IPS DF 19.7 (cell line): ENCODE results near the gene COMMD10.

ENCODE experiments used
- DNase-seq: peaks from one replicate; pipeline ENCODE4 v3.0.0-alpha.2; 2013; ENCODE audit warnings: low read depth, low spot score

The COMMD10 gene

DNA sequence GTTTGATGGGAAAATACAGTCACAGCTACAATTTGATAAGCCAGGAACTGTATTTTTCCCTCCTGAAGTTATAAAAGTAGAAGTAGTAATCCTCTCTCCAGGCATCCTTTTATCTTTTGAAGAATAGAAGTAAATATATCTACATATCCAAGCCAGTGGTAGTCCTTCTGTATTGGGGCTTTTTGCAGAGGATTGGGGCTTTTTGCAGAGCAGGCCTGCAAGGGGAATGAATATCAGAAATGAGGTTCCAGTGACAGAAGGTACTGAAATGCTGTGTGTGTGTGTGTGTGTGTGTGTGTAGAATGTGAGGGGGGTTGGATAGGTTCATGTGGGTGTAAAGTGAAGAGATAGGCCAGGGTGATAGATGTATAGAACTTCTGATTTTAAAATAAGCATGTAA lies 127.4 kb downstream of the COMMD10 start:
- DNase-seq = no peak

DNA sequence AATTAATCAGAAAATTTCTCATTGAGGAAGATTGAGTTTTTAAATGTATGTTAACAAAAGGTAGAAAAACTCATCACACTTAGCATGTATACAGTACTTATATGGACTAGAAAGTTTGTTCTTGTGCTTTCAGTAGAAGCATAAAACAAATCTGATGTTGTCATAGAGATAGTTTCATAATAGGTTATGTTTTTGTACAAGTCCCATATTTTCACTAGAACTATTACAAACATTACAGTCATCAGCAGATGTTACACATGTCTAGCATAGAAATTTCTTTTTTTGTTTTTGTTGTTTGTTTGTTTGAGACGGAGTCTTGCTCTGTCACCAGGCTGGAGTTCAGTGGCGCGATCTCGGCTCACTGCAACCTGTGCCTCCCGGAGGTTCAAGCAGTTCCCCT lies 131.4 kb downstream of the COMMD10 start:
- no peak for DNase-seq

DNA sequence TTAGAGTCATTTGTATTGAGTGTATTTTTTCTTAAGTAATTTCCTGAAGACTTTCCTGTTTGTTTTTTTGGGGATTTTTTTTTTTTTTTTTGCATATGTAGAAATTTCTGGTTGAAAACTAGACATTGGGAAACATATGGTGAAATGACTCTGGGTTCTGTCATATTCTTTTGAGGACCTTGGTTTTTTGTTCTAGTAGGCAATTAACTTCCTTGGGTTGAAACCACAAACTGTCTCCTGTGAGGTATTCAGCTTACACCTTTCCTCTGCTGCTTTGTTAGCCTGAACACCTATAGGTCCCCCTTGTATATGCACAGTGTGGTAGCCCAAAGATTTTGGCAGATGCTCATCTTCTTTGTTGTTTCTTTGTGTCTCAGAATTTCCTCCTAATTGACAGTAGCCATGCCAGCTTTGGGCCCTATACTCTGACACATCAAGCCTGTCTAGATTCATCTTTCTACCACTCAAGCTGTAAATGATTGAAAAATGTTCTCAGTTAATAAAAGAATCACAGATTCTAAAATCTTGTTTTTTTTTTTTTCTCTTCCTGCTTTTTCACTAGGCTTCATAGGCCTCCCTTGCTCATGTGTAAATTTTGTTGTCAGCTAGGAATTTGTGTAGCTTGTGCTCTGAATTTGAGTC lies 140.6 kb downstream of the COMMD10 start:
- DNase-seq = no peak

GRCh38 chr5:116229131-116229689 lies 144.4 kb downstream of the COMMD10 start:
- no peak for DNase-seq

DNA sequence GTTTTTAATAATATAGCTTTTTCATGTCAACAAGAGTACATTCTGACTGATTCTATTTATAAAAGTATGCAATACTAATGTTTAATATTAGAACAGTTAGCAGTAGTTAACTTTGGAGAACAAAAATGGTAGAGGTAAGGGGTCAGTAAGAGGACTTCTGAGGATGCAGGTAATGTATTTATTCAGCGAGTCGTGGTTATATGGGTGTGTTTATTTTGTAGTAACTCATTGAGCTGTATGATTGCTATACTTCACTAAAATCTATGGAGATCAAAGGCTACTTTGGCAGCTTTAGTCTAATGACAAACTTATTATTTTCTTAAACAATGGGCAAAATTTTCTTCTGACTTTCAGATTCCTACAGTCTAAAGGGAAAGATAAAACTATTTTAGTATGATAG lies 146.5 kb downstream of the COMMD10 start:
- no peak for DNase-seq

DNA sequence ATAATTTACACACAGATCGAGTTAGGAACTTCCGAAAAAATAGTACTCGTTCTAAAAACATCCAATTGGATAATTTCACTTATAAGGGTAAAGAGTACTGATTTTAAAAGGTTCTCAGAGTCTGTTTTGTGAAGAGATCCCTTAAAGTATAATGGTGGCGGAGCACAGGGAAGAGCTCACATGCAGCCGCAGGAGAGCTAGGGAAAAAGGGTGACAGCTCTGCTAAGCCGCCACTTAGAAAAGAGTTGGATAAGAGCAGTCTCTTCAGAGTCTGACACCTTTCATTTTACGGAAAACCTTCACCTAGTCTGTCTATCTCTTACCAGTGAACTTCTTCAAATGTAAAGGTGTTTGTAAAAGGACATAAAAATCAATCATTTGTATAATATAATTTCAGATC lies 149.9 kb downstream of the COMMD10 start:
- DNase-seq = no peak

GRCh38 chr5:116237917-116238500 lies 153.2 kb downstream of the COMMD10 start:
- DNase-seq = no peak

- no peak for DNase-seq
Observed at GRCh38 chr5:116242343-116242742, 157.5 kb downstream of the COMMD10 start.

DNA sequence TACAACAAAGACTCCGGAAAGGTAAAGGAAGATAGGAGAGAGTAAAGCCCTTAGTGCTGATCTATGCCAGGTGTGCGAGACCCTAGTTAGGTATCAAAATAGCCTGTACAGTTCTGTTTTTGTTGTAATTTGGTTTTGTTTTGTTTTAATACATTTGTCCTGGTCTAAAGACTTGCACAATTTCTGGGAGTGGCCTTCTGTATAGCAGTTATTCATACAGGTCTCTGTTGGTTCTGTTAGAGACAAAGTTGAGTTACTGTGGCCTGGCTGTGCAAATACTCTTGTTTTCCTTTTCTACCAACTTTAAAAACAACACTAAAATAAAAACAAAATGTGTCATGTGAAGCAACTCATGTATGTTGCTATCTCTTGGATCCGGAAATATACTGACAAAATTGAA lies 163.6 kb downstream of the COMMD10 start:
- no peak for DNase-seq

DNA sequence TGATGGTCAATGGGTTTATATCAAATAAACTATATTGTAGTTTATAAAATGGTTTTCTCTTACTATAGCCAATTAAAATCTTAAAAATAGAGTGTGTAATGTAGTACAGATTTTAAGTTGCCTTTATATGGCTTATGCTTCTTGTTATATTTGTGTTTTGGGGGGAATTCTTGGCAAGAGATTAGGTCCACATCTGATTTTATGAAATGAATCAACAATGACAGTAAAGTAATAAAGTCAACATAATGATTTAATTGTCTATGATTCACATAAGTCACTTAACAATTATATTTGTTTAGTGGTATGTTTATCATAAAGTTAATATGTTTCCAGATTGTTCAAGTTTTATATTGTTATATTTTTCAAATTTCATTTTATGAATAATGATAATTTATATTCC lies 164.8 kb downstream of the COMMD10 start:
- no peak for DNase-seq

GRCh38 chr5:116256717-116257116 lies 171.9 kb downstream of the COMMD10 start:
- no peak for DNase-seq

GRCh38 chr5:116265471-116265870 lies 180.6 kb downstream of the COMMD10 start:
- no peak for DNase-seq

- DNase-seq = no peak
Observed at GRCh38 chr5:116271446-116272025, 186.7 kb downstream of the COMMD10 start.

DNA sequence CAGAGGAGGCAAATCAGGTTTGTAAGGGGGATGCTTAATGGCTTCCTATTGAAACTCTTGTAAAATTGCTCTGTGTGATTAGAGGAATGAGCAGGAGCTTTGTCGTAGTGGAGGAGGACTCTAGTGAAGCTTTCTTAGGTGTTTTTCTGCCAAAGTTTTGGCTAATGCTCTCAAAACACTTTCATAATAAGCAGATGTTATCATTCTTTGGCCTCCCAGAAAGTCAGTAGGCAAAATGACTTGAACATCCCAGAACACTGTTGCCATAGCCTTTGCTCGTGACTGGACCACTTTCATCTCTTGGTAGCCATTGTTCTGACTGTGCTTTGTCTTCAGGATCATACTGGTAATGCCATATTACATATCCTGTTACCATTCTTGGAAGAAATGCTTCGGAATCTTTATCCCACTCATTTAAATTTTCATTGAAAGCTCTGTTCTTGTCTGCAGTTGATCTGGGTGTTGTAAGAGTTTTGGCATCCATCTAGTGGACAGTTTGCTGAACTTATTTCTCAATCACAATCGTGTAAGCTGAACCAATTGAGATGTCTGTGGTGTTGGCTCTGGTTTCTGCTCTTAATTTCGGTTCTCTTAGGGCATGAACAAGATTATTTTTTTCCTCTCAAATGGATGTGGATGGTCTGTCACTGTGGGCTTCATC lies 187.6 kb downstream of the COMMD10 start:
- no peak for DNase-seq

DNA sequence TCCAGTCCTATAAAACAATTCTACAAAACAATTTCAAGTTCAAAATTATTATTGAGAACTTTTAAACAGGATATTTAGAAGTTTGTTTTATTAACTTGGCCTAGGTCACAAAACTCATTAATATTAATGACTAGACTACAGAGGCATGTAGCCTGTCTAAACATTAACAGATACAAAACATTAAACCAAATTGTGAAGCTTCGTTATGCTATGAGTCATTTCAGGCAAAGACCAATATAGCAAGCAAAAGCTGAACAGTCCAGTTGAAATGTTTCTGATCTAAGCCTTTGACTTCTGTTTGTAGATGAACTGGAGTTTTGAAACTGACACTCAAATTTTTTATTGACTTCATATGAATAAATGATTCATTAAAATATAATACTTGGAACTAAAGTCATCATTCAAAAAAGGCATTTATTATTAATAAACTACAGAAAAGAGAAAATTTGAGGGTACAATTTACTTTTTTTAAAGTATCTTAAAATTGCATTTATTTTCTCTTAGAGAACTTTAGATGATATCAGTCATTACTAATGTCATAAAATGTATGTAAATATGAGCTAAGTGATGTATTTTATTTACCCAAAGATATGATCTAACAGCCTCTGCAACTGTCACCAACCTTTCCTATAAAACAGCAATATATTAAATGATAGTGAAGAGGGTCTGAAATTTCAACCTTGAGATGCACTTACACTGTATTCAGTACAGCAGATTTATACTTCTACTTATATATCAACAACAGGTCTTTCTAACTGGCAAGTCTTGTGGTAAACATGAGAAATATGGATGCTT lies 188.8 kb downstream of the COMMD10 start:
- no peak for DNase-seq

DNA sequence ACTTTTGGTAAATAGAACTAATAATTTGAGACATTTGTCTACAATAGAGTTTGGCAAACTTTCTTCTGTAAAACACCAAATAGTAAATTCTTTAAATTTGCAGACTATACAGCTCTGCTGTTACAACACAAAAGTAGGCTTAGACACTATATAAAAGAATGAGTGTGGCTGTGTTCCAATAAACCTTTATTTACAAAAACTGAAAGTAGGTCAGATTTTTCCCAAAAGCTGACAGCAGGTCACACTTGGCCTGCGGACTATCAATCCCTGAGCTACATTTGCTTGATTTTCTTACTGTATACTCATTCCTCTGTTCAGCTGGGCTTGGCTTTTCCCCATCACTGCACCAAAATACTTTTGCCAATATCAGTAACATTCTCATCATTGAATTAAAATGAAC lies 189.4 kb downstream of the COMMD10 start:
- no peak for DNase-seq

DNA sequence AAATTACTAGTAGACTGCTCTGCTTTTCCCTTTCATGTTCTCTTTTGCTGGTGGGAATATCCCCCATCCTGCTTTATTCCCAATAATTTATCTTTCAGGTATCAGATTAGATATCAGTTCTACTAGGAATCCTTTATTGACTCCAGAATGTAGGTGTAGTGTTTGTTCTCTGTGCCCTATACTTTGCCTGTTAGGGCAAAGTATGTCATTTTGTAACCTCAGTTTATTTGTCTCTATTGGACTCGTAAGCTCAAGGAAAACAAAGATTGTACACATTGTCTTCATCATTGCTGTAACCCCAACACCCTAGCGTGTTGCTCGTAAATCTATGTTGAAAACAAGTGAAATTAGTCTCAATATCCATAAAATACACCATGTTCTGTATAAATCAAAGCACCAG lies 190.5 kb downstream of the COMMD10 start:
- no peak for DNase-seq

DNA sequence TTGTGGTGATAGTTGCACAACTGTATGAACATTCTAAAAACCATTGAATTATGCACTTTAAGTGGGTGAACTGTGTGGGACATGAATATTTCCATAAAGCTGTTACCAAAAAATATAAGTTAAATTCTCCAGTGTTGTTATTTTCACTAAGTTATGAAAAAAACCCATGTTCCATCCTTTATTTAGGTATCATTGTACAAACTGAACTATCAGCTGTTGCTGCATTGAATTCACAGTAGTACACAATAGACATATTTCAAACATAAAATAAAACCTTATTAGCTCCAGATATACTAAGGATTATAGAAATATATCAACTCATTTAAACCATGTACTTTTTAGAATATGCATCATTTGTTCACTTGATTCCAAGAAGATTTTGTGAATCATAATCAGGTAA lies 192.1 kb downstream of the COMMD10 start:
- DNase-seq = no peak

- no peak for DNase-seq
Observed at GRCh38 chr5:116280149-116280803, 195.5 kb downstream of the COMMD10 start.

DNA sequence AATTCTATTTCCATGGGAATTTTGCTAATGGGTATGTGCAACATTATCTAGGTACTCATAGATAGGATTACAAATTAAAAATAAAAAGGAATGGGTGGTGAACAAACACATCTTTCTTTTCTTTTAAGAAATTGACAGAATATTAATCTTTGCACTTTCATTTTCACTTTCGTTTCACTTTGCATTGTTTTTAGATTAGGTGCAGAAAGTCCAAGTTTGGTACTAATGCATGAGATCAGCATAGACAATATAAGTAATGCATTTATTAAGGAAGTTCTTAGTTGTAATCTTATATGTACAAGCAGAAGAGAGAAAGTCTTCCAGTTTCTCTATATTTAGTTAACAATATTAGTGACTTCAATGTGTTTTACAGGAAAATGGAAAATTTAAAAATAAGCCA lies 196.5 kb downstream of the COMMD10 start:
- DNase-seq = no peak

DNA sequence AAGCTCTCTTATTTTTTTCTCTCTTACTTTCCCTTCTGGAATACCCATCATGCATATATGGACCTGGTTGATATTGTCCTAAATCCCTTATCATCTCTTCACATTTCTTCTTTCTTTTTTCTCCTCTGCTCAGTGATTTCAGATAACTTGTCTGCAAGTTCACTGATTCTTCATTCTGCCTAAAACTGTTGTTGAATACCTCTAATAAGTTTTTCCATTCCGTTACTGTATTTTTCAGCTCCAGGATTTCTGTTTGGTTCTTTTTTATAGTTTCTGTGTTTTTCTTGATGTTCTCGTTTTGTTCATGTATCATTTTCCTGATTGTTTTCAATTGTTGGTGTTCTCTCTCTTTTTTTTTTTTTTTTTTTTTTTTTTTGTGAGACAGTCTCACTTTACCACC lies 203.7 kb downstream of the COMMD10 start:
- DNase-seq = no peak
